Esophagus (tissue), 2 donors: ENCODE measurements around the gene HOXC11. TPM values are rescaled to one million over a fixed set of nuclear protein-coding genes. Genes with fewer than 3 reads are reported as not detected.

Source experiments
- H3K27ac ChIP-seq, 2 donors: one replicate each; pipeline ENCODE4 v1.5.1; 2013; ENCODE audit warnings: low read depth in 2 of 2, mild to moderate bottlenecking in 2 of 2, inconsistent platforms in 1 of 2, low read length in 1 of 2, moderate library complexity in 1 of 2
- H3K27me3 ChIP-seq, 2 donors: one replicate each; pipeline ENCODE4 v1.6.1; 2013; ENCODE audit warnings: low read length in 2 of 2, control low read depth in 1 of 2, mild to moderate bottlenecking in 1 of 2; ENCODE audit not compliant: insufficient read depth in 2 of 2, control insufficient read depth in 1 of 2
- H3K36me3 ChIP-seq, 2 donors: one replicate each; pipeline ENCODE4 v1.6.1; 2013; ENCODE audit warnings: low read length in 1 of 2; ENCODE audit not compliant: control insufficient read depth in 2 of 2, insufficient read depth in 2 of 2
- H3K4me1 ChIP-seq, 2 donors: one replicate each; pipeline ENCODE4 v1.6.1; 2013; ENCODE audit warnings: low read length in 1 of 2; ENCODE audit not compliant: control insufficient read depth in 2 of 2, insufficient read depth in 2 of 2
- H3K4me3 ChIP-seq, 2 donors: one replicate each; pipeline ENCODE4 v1.5.1; 2013; ENCODE audit warnings: low read length in 2 of 2, mild to moderate bottlenecking in 2 of 2, low read depth in 1 of 2, moderate library complexity in 1 of 2
- H3K9me3 ChIP-seq, 2 donors: one replicate each; pipeline ENCODE4 v1.6.1; 2013; ENCODE audit warnings: mild to moderate bottlenecking in 2 of 2, low read depth in 1 of 2, low read length in 1 of 2, moderate library complexity in 1 of 2; ENCODE audit not compliant: control insufficient read depth in 2 of 2, insufficient read depth in 1 of 2
- WGBS, 2 donors: extraction: QIAGEN DNeasy Blood & Tissue Kit; methylation state at CpG; one replicate each; pipeline ENCODE4 v1.1.7; 2013; 5-methylcytosine and 5-hydroxymethylcytosine counted together
- polyA plus RNA-seq, 2 donors: library from polyadenylated mRNA; stranded (reverse); fragments of 200-250 nt; gene quantifications; one replicate each; pipeline ENCODE4 v1.2.3, GENCODE V29; 2013
- donor health status: healthy with polysubstance abuse.
- donor health status: Bipolar disorder and iron deficiency.

The HOXC11 gene
- polyA plus RNA-seq, 2 donors: not detected

DNA sequence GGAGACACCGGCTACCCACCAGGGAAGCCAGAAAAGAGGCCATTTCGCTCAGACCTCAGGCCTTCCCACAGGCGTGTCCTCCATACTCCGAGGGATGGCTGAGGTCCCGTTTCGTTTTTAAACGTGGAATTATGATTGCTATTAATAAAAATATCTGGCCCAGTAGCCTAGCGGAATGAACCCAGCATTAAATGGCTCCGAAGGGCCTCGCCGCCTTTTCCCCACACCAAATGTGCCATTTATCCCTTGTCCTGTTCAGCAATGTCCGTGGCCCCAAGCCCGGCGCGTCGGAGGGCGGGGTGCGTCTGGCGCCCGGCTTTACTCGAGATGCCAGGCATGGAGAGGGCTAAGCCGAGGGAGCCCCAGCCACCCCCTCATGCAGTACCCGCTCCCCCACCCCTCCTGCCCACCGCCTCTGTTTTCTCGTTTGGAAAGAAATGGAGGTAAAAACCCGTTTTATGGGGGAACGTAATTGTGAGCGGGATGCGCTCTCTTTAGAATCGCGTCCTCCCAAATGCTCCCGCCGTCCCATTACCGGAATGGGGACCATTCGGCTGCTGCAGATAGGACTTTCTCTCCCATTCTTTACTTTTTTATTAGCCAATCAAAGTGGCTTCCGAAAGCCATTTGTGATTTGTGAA lies 41.6 kb downstream of the HOXC11 start:
- Histone ChIP-seq H3K4me1 (peaks cover 3 to 9% of the 10 kb centered on the region in 2 donors), H3K9me3 (no peaks in the 10 kb centered on the region), H3K27me3 (peaks cover 0 to 23% of the 10 kb centered on the region in 2 donors)

DNA sequence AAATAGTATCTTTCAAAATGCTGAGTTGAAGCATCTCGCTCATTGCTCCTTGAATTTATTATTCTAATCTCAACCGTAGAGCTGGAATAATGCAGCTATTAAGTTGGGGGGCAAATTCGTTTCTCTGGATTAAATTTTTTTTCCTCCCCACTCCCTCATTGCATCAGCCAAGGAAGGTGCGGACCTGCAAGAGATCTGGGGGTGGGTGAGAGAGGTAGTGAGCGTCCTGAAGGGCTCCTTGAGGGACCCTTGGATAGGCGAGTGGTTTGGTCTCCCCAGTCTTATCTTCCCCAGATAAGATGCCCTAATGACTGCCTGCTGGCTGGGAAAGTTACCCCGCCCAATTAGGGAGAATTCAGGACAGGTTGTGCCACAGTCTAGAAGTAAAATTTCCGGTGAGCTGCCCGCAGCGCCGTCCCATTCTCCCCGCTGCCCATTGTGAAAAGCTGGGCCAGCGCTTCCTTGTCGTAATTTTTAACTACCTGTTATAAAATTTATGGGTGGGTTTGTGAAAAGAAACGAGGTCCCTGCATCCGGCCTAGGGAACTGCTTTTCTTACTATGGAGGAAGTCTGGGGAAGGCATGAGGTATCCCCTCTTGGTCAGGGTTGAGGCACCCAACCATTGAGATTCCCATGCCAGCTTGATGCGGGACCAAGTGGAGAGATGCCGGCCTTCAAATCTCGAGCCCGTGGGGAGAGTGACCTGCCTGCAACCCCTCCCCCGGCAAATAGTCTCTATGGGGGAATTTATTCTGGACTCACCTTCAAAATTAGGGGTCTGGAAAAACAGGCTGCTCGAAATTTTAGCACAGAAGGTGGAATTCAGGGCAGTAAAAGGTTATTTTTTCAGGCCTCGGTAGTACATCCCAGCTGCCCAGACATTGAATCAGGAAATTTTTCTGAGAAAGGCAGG lies 42.3 kb downstream of the HOXC11 start:
- Histone ChIP-seq H3K4me3 (no peak overlapping the region), H3K9me3 (no peaks in the 10 kb centered on the region), H3K27me3 (peaks cover 0 to 16% of the 10 kb centered on the region in 2 donors), H3K27ac (no peak overlapping the region), H3K36me3 (no peaks in the 10 kb centered on the region), H3K4me1 (peaks cover 3 to 9% of the 10 kb centered on the region in 2 donors)
- 19 to 38% methylated on average over 23 of the region's 23 CpGs for WGBS, 2 donors

More for the DNA sequence above, 41.6 kb downstream of the HOXC11 start:
- no peak overlapping the region for H3K27ac ChIP-seq
- no peak overlapping the region for H3K4me3 ChIP-seq
- H3K36me3 ChIP-seq: no peaks in the 10 kb centered on the region
- WGBS, 2 donors: 14 to 23% methylated on average over 36 of the region's 36 CpGs

DNA sequence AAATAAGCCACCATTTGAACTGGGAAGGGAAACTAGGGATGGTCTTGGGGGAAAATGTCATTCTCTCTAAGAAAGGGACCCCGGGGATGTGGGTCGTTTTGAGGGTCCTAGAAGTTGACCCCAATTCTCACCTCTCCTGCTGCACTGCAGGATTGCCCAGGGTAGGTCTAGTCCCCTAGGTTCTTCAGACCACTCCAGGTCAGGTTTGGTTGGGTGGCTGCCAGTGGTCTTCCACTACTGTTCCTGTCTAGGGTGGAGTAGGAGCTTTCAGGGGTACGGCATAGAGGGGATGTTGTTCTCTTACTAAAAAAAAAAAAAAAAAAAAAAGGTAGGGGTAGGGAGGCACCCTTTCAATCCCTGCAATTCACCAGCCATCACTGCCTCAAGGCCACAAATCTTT lies 43.1 kb downstream of the HOXC11 start:
- Histone ChIP-seq H3K36me3 (no peaks in the 10 kb centered on the region), H3K9me3 (no peaks in the 10 kb centered on the region), H3K27me3 (peaks cover 0 to 9% of the 10 kb centered on the region in 2 donors), H3K4me3 (peak overlapping the region in 1 of 2 donors; percentile 64), H3K4me1 (peaks cover 3 to 9% of the 10 kb centered on the region in 2 donors), H3K27ac (no peak overlapping the region)
- 10 to 27% methylated on average over 3 of the region's 3 CpGs for WGBS, 2 donors

DNA sequence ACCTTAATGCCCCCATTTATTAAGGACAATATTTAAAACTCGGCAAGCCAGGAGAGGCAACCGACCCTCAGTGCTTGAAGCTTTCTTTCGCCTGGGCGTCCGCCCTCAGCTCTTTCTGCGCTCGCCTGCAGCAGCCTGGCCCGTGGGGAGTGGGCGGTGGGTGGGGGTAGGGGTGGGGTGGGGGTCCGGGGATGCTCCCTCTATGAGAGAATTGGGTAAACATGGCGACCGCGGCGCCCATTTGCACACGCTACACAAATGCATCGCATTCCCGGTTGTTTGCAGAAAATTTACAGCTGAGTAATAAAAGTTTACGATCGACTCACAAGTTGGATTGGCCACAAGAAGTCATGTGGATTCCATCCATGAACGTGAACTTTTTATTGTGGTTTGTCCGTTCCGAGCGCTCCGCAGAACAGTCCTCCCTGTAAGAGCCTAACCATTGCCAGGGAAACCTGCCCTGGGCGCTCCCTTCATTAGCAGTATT lies 43.6 kb downstream of the HOXC11 start:
- WGBS, 2 donors: 6 to 7% methylated on average over 25 of the region's 25 CpGs
- H3K9me3 ChIP-seq: no peaks in the 10 kb centered on the region
- peaks cover 3 to 9% of the 10 kb centered on the region in 2 donors for H3K4me1 ChIP-seq
- peaks cover 0 to 9% of the 10 kb centered on the region in 2 donors for H3K27me3 ChIP-seq
- no peak overlapping the region for H3K27ac ChIP-seq
- peak overlapping the region in 1 of 2 donors; percentile 64 for H3K4me3 ChIP-seq
- no peaks in the 10 kb centered on the region for H3K36me3 ChIP-seq

DNA sequence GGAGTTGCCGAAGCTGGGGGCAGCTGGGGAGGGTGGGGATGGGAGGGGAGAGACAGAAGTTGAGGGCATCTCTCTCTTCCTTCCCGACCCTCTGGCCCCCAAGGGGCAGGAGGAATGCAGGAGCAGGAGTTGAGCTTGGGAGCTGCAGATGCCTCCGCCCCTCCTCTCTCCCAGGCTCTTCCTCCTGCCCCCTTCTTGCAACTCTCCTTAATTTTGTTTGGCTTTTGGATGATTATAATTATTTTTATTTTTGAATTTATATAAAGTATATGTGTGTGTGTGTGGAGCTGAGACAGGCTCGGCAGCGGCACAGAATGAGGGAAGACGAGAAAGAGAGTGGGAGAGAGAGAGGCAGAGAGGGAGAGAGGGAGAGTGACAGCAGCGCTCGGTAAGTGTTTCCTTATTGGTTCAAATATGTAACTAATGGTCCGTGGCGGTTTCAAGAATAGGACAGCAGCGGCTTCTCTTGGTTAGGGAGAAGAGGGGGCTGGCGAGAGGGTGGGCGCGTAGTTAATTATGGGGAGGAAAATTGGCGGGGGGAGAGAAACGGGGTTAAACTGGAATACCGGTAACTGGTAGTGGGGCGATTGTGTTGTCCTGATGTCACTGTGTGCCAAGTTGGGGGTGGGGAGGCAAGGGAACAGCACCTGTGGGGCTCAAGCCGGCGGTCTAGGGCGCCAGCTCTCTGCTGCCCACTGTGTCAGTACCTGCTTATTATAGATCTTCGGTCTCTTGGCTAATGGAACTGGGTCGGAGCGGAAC lies 44.3 kb downstream of the HOXC11 start:
- no peaks in the 10 kb centered on the region for H3K9me3 ChIP-seq
- H3K4me1 ChIP-seq: peaks cover 3 to 9% of the 10 kb centered on the region in 2 donors
- no peaks in the 10 kb centered on the region for H3K36me3 ChIP-seq
- 4 to 5% methylated on average over 23 to 24 of the region's 24 CpGs for WGBS, 2 donors
- peak overlapping the region; percentile 51 to 64 for H3K4me3 ChIP-seq
- peak overlapping the region in 1 of 2 donors; percentile 21 for H3K27ac ChIP-seq
- peaks cover 0 to 9% of the 10 kb centered on the region in 2 donors for H3K27me3 ChIP-seq

DNA sequence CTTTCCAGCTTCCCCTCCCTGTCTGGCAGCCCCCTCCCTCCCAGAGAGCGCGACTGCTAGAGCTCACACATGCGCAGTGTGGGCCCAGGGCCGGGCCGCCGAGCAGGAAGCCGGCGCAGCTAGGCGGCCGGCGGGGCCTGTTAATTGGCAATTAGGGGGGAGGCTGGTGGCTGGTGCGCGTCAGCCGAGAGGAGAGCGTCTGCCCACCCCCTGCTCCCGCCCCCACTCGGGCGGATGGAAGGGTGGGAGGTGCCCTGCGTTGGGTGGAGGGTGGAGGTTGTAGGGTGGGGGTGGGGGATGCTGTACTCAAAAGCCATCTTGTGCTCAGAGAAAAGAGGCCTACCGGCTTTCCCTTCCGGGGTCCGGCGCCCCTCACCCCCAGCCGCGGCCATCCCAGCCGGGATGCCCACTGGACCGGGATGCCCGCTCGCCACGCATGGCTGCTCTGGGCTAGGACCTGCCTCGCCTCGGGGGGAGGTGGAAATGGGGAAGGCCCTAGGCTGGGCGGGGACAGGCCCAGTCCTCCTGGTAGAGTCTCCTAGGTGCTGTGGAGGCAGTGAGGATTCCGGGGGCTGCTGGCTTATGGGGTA lies 45.0 kb downstream of the HOXC11 start:
- Histone ChIP-seq H3K9me3 (no peaks in the 10 kb centered on the region), H3K4me1 (peaks cover 3 to 9% of the 10 kb centered on the region in 2 donors), H3K27ac (peak overlapping the region; percentile 21 to 27), H3K27me3 (peaks cover 0 to 5% of the 10 kb centered on the region in 2 donors), H3K4me3 (peak overlapping the region; percentile 51 to 64), H3K36me3 (no peaks in the 10 kb centered on the region)
- WGBS, 2 donors: 6 to 9% methylated on average over 31 to 34 of the region's 34 CpGs

DNA sequence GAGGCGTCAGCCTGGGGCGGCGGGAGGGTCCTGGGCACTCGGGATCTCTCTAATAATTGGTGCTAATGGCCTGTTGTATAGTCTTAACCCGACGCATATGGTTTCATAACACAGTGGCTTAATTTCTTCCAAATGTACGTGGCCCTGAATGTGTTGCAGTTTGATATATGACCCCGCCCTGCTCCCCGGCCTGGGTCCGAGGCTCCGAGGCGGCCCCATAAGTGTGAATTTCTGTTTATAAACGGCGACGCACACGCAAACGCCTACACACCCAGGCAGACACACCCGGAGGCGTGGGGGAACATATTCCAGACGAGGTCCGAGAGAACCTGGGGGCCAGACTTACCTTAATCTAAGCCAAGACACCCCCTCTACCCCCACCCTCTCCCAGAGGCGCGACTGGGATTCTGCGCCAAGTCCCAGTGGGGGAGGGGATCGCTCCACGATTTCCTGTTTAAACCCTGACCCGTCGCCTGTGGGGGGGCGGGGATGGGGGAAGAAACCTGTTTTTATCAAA lies 45.6 kb downstream of the HOXC11 start:
- Histone ChIP-seq H3K36me3 (no peaks in the 10 kb centered on the region), H3K27ac (peak overlapping the region in 1 of 2 donors; percentile 27), H3K4me1 (peaks cover 3 to 9% of the 10 kb centered on the region in 2 donors), H3K27me3 (peaks cover 0 to 5% of the 10 kb centered on the region in 2 donors), H3K9me3 (no peaks in the 10 kb centered on the region), H3K4me3 (peak overlapping the region; percentile 51 to 64)
- 49 to 61% methylated on average over 29 of the region's 29 CpGs for WGBS, 2 donors

DNA sequence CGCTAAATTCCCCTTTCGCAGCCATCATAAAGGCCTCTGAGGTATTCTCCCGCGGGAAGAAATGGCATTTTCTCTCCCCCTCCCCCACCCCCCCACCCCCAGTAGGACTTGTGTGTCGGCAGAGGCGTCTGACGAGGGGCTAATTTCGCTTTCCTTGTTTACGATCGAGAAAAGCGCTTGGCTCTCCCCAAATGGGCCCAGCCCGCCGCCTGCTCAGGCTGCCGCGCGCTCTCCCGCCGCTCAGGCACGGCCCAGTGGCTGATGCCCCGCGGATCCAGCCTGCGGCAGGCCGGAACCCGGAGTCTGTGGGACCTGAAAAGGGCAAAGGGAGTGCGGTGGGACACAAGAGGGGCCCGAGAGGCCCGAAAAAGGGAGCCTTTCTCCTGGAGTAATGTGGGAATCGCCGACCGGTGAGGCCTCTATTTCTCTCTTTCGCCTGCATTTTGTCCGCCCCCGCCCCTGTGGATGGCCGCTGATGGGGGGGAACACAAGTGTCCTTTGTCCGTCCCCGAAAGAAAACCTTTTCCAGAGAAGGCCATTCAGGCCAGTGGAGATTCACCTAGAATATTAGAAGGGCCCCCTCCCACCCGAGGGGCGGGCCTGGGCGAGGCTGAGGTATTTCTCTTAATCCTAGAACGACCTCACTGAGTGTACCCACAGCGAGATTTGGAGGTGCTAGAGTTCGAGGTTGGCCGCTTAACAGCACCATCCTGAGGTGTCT lies 46.3 kb downstream of the HOXC11 start:
- Histone ChIP-seq H3K27ac (no peak overlapping the region), H3K27me3 (peaks cover 0 to 3% of the 10 kb centered on the region in 2 donors), H3K36me3 (no peaks in the 10 kb centered on the region), H3K9me3 (no peaks in the 10 kb centered on the region), H3K4me1 (peaks cover 3 to 9% of the 10 kb centered on the region in 2 donors), H3K4me3 (no peak overlapping the region)
- WGBS, 2 donors: 48 to 67% methylated on average over 43 of the region's 43 CpGs
